GM12873 (cell line): ENCODE results near the gene TMEM132A.
A peak's percentile ranks its signal among the peaks of the same experiment; 100 is the strongest.

Source experiments
- TF ChIP-seq, protein P1 (sequence below): IDR thresholded peaks from 2 replicates; pipeline ENCODE4 v1.5.1; 2012; ENCODE audit warnings: low read depth, mild to moderate bottlenecking, moderate library complexity, low read length, control low read depth; ENCODE audit not compliant: insufficient read depth; ENCODE audit errors: missing control alignments

TMEM132A gene

DNA sequence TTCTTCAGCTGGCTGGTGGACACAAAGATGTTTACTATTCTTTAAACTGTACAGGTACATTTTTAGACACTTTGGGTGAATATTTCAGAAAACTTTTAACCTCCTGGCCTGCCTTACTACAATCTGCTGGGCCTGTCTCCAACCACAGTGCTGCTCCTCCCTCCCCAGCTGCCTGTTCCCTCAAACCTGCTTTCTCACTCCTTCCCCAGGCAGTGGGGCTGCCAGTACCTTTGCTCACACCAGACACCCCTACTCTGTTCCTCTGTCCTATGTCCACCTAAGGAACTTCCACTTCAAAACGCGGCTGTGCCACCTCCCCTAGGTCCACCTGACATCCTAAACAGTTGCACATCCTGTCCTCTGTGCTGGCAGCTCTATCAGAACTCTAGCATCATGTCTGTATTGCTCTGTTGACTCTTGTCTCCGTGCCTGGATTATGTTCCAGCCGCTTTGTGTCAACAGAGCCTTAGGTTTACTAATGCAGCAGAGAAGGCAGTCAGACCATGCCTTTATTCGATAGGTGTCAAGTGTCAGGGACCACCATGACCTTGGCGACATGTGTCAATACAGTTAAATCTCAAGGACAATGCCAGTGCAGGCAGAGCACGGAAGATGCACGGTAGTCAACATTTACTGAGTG lies 43.5 kb upstream of the TMEM132A start:
- TF ChIP-seq, protein P1, sequence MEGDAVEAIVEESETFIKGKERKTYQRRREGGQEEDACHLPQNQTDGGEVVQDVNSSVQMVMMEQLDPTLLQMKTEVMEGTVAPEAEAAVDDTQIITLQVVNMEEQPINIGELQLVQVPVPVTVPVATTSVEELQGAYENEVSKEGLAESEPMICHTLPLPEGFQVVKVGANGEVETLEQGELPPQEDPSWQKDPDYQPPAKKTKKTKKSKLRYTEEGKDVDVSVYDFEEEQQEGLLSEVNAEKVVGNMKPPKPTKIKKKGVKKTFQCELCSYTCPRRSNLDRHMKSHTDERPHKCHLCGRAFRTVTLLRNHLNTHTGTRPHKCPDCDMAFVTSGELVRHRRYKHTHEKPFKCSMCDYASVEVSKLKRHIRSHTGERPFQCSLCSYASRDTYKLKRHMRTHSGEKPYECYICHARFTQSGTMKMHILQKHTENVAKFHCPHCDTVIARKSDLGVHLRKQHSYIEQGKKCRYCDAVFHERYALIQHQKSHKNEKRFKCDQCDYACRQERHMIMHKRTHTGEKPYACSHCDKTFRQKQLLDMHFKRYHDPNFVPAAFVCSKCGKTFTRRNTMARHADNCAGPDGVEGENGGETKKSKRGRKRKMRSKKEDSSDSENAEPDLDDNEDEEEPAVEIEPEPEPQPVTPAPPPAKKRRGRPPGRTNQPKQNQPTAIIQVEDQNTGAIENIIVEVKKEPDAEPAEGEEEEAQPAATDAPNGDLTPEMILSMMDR = no peak

DNA sequence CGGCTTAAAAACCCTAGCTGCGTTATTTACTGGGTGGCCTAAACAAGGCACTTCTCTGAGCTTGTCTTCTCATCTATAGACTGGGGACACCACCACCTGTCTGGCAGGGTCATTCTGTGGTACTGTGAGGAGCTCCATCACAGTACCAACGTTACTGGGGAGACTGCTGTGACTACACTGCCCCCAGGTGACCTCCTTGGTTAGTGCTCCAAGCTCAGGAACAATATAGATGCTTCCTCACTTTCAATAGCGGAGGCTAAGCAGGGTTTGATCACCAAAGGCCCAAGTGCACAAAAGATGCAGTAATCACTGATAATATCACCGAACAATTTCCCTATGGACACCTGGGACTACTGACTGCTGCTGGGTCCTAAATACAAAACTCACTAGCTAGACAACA lies 36.7 kb upstream of the TMEM132A start:
- TF ChIP-seq, protein P1 = peak; percentile 65

DNA sequence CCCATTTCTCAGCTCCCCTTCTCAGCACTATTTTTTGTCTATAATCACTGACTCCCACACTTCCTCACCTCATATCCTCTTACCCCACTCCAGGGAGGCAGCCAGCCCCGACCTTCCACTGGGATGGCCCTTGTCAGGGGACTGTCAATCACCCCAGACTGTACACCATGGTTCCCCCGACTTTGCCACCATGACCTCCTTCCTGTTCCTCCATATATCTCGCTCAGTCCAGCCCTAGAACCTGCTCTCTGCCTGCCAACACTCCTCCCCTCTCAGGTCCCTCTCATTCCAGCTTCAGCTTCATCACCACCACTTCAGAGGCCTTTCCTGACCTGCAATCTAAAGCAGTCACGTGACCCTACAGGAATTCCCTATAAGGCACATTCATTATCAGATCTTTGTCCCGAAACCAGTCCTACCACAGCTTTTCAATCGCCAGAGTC lies 34.4 kb upstream of the TMEM132A start:
- TF ChIP-seq, protein P1 = no peak

DNA sequence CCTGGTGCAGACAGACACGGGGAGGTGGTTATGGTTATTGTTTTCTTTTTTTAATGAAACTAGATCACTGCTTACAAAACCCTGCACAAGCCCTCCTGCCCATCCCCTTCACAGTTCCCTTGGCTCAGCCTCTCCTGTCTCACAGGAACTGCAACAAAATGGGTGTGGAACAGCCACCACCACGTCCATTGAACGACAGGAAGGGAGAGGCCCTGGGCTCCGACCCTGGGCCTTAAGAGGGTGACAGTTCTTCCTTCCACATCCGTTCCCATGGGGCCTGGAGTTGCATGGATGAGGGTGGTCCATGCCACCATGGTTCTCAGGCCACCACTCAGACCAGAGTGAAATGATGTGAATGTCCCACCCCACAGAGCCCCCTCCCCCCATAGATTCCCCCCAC lies 33.6 kb upstream of the TMEM132A start:
- TF ChIP-seq, protein P1 = no peak

DNA sequence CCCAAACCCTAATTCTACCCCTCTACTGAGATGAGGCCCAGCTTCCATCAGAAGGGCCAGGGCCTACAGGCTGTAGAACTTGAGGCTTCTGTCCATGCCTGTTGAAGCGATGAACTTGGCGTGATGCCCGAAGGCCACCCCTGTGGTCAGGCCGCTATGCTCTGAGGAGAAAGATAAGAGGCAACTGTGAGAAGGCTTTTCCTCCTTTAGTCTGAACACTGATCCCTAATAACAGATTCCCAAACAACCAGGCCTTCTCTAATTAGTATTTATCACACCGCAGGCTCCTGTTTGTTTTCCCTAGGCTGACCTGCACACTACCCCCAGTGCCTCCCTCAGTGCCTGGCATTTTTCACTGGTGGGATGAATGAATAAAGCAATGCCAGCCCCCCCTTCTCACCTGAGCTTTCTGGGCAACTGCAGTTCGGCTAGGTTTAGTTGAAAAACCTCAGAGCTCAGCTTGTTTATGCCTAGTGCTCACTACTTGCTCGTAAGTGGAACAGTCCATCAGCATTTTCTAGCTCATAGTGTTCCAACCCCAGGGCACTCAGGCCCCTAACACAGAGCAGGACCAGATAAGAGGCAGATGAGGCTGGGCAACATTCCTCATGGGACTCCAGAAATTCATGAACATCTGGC lies 33.0 kb upstream of the TMEM132A start:
- TF ChIP-seq, protein P1 = no peak

DNA sequence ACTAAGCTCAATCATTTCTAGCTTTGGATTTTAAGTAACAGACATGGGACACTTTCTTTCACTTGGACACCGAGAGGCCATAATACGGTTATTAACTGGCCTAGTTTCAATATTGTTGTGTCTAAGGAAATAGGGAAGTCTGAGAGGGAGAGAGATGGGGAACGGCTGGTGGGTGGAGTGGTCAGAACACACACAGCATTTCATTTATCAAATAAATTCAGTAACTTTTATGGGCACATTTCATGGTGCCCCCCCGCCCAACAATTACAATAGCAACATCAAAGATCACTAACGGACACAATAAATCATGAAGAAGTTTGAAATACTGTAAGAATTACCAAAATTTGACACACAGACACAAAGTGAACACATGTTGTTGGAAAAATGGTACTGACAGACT lies 28.6 kb upstream of the TMEM132A start:
- TF ChIP-seq, protein P1 = no peak

DNA sequence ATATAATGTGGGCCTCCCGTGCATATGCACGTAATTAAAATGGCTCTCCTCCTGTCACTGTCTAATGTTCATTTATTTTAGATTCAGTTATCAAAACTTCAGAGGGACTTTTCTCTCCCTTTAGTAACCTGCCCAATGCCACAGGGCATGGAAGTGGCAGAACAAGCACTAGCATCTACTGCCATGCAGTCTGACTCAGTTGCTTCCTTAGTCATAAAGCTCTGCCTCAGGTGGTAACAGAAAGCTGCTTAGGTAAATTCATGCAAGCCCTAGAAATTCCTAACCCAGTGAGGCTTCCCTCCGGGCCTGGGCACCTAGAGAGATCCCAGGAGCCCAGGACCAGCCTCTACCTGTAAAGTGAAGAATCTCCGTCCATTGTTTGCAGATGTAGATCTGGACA lies 26.8 kb upstream of the TMEM132A start:
- TF ChIP-seq, protein P1 = no peak
